Activated CD4-positive, alpha-beta T cell treated with anti-CD3 and anti-CD28 coated beads for 36 hours (primary cell): ENCODE data around the gene CAST. TPM values are rescaled to one million over a fixed set of nuclear protein-coding genes. Genes with fewer than 3 reads are reported as not detected.
"Not testable (repeated sequence)": the region's sequence is repeated elsewhere in the genome, so short reads cannot be mapped to it uniquely, and the experiment has no call there.

Experiments used
- ATAC-seq: fragments of 200-7000 bp; cut with Tn5 transposase; one replicate; pipeline ENCODE4 v1.10.0; 2021; ENCODE audit warnings: mild to moderate bottlenecking, moderate library complexity
- CTCF ChIA-PET: fragments of 350-600 bp; sonication (Branson Sonifier 250); formaldehyde crosslinking; loops from one replicate; lab custom pipeline; 2021; ENCODE audit warnings: antibody characterized with exemption; lab: Charles Lee
- POLR2A ChIA-PET: fragments of 350-600 bp; sonication (Branson Sonifier 250); formaldehyde crosslinking; loops from one replicate; lab custom pipeline; 2021; ENCODE audit warnings: antibody characterized with exemption, inconsistent platforms; lab: Charles Lee
- DNase-seq: peaks from one replicate; pipeline ENCODE4 v3.0.0-alpha.2; 2020
- H3K27ac Mint-ChIP-seq: one replicate; pipeline ENCODE4 v1.8.0; 2021; ENCODE audit warnings: mixed read lengths
- H3K27me3 Mint-ChIP-seq: one replicate; pipeline ENCODE4 v1.8.0; 2021; ENCODE audit warnings: mixed read lengths
- H3K36me3 Mint-ChIP-seq: one replicate; pipeline ENCODE4 v1.8.0; 2021; ENCODE audit warnings: low read depth, mixed read lengths
- H3K4me1 Mint-ChIP-seq: one replicate; pipeline ENCODE4 v1.8.0; 2021; ENCODE audit warnings: mixed read lengths
- H3K4me3 Mint-ChIP-seq: one replicate; pipeline ENCODE4 v1.8.0; 2021; ENCODE audit warnings: mild to moderate bottlenecking, moderate library complexity, mixed read lengths
- H3K9me3 Mint-ChIP-seq: one replicate; pipeline ENCODE4 v1.8.0; 2021; ENCODE audit warnings: low read depth, mixed read lengths
- intact Hi-C, 2 experiments: fragments of 100-400 bp; cut with DNase I in 1 of 2; cut with micrococcal nuclease in 1 of 2; formaldehyde crosslinking; loops; one replicate each; pipeline versions ENCODE4 v1.14.2 to v1.15.1; 2022 to 2024; cut with DNase I, micrococcal nuclease
- total RNA-seq, 2 experiments: library from RNA; stranded (reverse); gene quantifications; one replicate each; pipeline ENCODE4 v1.2.3, GENCODE V29; 2021

CAST gene
- total RNA-seq: 100 to 1,000 TPM; 136 to 211 TPM

- DNase-seq (peak; percentile 93), ATAC-seq (peak; percentile 76)
- CTCF ChIA-PET: interaction anchor here (0.6 to 1.6 kb wide), 7 partner anchors 8 to 207 kb away, joined by 3 to 5 read pairs (median 3); no protein-coding TSS in a partner anchor
- intact Hi-C loops: loop anchor here (1.0 to 10.0 kb wide), 14 partner anchors 41 to 1016 kb away; partner anchors contain the start of genes ERAP1 (in 2 of the 2), RIOK2 (in 2 of the 2) and RFESD (in 1 of the 2)
- peaks cover 6% of the 10 kb centered on the region for H3K27me3 Mint-ChIP-seq
- H3K9me3 Mint-ChIP-seq: no peaks in the 10 kb centered on the region
- H3K27ac Mint-ChIP-seq: peak within 1 kb of the TSS; percentile 99
- H3K4me3 Mint-ChIP-seq: peak within 1 kb of the TSS; percentile 89
- peaks cover 34% of the 10 kb centered on the region for H3K4me1 Mint-ChIP-seq
- peaks cover 2% of the 10 kb centered on the region for H3K36me3 Mint-ChIP-seq
- POLR2A ChIA-PET: interaction anchor here (0.6 to 1.7 kb wide), 5 partner anchors 39 to 1585 kb away, joined by 3 to 9 read pairs (median 4); no protein-coding TSS in a partner anchor
These were observed at the start of gene CAST for GRCh38 chr5:96661855-96662724. Gene CAST (plus strand): TSS chr5:96662376. CDS start chr5:96662423, 47 bp downstream.

DNA sequence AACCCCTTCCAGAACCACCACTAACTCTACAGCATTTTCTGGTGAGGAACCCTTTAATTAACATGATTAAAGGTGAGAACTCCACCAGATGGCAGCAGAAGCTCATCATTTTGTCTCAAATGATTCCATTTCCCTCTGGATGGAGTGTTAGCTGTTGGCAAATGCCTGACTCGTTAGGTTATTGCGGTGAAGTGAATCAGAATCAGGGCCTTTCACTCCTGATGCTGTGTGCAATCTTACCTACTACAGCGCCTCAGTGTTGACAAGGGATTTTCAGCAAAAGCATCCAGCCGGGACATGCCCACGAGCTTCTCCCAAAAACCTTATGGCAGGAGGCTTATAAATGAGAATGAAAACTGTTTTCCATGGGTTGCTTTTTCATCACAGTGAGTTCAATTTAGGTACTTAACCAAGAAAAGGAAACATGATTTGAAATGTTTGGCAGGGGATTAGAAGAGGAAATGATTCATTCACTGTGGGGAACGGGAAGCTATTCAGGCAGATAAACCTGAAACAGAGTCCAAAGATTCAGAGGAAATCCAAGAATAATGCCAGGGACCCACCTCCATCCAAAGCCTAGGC lies 48.0 kb upstream of the CAST start:
- Mint-ChIP-seq H3K4me1 (peaks cover 5% of the 10 kb centered on the region), H3K27me3 (peaks cover 17% of the 10 kb centered on the region)
- POLR2A ChIA-PET: interaction anchor here (0.9 kb wide), 1 partner anchor 21 kb away, joined by 3 read pairs; no protein-coding TSS in a partner anchor

GRCh38 chr5:96615223-96615622 lies 47.0 kb upstream of the CAST start:
- ChIA-PET CTCF (interaction anchor here (0.6 to 4.6 kb wide), 19 partner anchors 10 to 548 kb away, joined by 3 to 29 read pairs (median 5); no protein-coding TSS in a partner anchor), POLR2A (no interaction called here)
- H3K27ac Mint-ChIP-seq: no peak overlapping the region
- peaks cover 15% of the 10 kb centered on the region for H3K27me3 Mint-ChIP-seq
- no peak for DNase-seq
- H3K4me1 Mint-ChIP-seq: peaks cover 5% of the 10 kb centered on the region
- ATAC-seq: no peak
- intact Hi-C loops: loop anchor here in 1 of 2 experiments (5.0 kb wide), 1 partner anchor 37 kb away; no protein-coding TSS in a partner anchor
- no peak overlapping the region for H3K4me3 Mint-ChIP-seq
- H3K36me3 Mint-ChIP-seq: no peaks in the 10 kb centered on the region
- no peaks in the 10 kb centered on the region for H3K9me3 Mint-ChIP-seq

More for the DNA sequence above, 48.0 kb upstream of the CAST start:
- H3K27ac Mint-ChIP-seq: no peak overlapping the region
- CTCF ChIA-PET: interaction anchor here (0.7 to 4.6 kb wide), 40 partner anchors 8 to 552 kb away, joined by 3 to 29 read pairs (median 4); partner anchors contain the start of gene LIX1
- ATAC-seq: peak; percentile 86
- intact Hi-C loops: loop anchor here (1.0 to 5.0 kb wide), 5 partner anchors 73 to 918 kb away; no protein-coding TSS in a partner anchor
- H3K9me3 Mint-ChIP-seq: no peaks in the 10 kb centered on the region
- H3K4me3 Mint-ChIP-seq: no peak overlapping the region
- no peaks in the 10 kb centered on the region for H3K36me3 Mint-ChIP-seq
- peak; percentile 69 for DNase-seq

DNA sequence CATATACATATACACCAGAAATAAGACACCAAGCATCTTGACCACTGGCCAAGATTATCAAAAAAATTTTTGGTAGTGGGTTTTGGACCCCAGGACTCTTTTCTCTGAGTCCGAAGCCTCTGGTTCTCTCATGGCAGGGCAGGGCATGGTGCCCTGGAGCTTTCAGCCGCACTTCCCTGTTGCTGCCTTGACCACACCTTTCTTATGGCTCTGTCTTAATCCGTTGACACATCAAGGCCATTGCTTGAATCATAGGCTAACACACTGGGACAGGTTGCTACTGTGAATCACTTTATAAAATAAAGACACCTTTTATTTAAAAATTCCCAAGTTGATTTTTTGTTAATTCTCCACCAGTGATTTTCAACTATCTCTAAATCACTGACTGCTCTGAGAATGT lies 45.4 kb upstream of the CAST start:
- H3K4me1 Mint-ChIP-seq: peaks cover 5% of the 10 kb centered on the region
- DNase-seq (no peak), ATAC-seq (no peak)
- ChIA-PET CTCF (interaction anchor here (0.7 to 4.6 kb wide), 5 partner anchors 15 to 546 kb away, joined by 3 to 29 read pairs (median 5); partner anchors contain the start of gene CAST), POLR2A (no interaction called here)
- H3K27ac Mint-ChIP-seq: no peak overlapping the region
- H3K27me3 Mint-ChIP-seq: peaks cover 10% of the 10 kb centered on the region
- H3K36me3 Mint-ChIP-seq: no peaks in the 10 kb centered on the region
- no peak overlapping the region for H3K4me3 Mint-ChIP-seq
- H3K9me3 Mint-ChIP-seq: no peaks in the 10 kb centered on the region
- intact Hi-C loops: loop anchor here in 1 of 2 experiments (5.0 kb wide), 1 partner anchor 36 kb away; no protein-coding TSS in a partner anchor

DNA sequence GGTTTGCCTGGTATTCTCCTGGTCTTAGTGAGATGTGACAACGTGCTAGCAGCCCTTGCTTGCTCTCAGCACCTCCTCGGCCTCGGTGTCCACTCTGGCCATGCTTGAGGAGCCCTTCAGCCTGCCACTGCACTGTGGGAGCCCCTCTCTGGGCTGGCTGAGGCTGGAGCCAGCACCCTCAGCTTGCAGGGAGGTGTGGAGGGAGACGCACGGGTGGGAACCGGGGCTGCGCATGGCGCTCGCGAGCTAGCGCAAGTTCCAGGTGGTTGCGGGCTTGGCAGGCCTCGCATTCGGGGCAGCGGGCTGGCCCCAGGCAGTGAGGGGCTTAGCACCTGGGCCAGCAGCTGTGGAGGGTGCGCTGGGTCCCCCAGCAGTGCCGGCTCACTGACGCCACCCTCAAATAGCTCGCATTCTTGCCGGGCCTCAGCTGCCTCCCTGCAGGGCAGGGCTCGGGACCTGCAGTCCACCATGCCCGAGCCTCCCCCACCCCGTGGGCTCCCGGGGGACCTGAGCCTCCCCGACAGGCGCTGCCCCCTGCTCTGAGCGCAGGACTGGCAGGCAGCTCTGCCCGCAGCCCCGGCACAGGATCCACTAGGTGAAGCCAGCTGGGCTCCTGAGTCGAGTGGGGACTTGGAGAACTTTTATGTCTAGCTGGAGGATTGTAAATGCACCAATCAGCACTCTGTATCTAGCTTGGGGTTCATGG lies 43.7 kb upstream of the CAST start:
- H3K4me3 Mint-ChIP-seq, H3K9me3 Mint-ChIP-seq, H3K4me1 Mint-ChIP-seq, H3K27ac Mint-ChIP-seq, H3K27me3 Mint-ChIP-seq, DNase-seq, ATAC-seq, H3K36me3 Mint-ChIP-seq, POLR2A ChIA-PET: not testable (repeated sequence)
- intact Hi-C loops: loop anchor here in 1 of 2 experiments (5.0 kb wide), 1 partner anchor 34 kb away; no protein-coding TSS in a partner anchor
- CTCF ChIA-PET: interaction anchor here (0.6 to 4.2 kb wide), 5 partner anchors 16 to 544 kb away, joined by 3 to 21 read pairs (median 3); no protein-coding TSS in a partner anchor

DNA sequence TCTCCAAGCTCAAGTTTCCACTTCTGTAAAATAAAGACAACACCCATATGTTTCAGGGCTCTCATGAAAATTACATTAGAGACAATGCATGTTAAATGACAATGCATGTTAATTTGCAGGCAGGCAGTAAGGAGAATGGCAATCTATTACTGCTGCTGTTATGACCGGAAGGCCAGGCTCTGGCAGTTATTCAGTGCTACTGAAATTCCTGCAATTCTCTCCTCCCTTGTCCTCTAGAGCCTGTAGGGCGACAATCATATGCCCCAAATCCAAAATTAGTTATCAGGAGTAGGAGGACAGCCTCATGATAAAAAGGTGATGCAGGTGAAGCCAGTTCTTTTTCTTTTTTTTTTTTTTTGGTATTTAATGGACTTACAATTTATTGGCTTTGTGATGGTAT lies 42.2 kb upstream of the CAST start:
- Mint-ChIP-seq H3K9me3 (no peaks in the 10 kb centered on the region), H3K4me1 (no peaks in the 10 kb centered on the region), H3K27me3 (peaks cover 3% of the 10 kb centered on the region), H3K36me3 (no peaks in the 10 kb centered on the region), H3K4me3 (no peak overlapping the region), H3K27ac (no peak overlapping the region)
- ChIA-PET POLR2A (no interaction called here), CTCF (interaction anchor here (0.9 to 4.2 kb wide), 3 partner anchors 18 to 67 kb away, joined by 3 to 21 read pairs (median 4); no protein-coding TSS in a partner anchor)
- intact Hi-C loops: loop anchor here in 1 of 2 experiments (5.0 to 10.0 kb wide), 2 partner anchors 32 to 405 kb away; no protein-coding TSS in a partner anchor
- DNase-seq (no peak), ATAC-seq (no peak)

DNA sequence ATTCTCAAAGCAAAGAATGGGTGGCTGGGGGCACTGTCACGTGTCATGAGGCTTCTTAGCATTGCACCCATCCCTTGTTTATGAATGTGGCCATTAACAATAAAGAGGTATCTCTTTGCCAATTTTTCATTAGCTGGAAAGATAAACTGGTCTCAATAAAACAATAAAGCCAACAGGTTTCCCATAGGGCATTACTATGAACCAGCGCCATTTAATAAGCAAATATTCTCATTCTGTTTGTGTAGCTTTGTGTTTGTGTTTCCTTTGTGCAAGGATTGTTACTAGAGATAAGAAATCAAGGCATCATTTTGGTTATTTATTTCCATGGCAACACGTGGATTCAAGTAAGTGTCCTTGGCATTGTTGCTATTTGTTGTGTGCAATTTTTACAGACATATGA lies 37.6 kb upstream of the CAST start:
- no peak overlapping the region for H3K27ac Mint-ChIP-seq
- ChIA-PET CTCF (interaction anchor here (1.1 to 2.1 kb wide), 2 partner anchors 10 to 279 kb away, joined by 4 to 8 read pairs; no protein-coding TSS in a partner anchor), POLR2A (no interaction called here)
- H3K4me3 Mint-ChIP-seq: no peak overlapping the region
- DNase-seq (no peak), ATAC-seq (no peak)
- H3K4me1 Mint-ChIP-seq: peaks cover 5% of the 10 kb centered on the region
- no peaks in the 10 kb centered on the region for H3K27me3 Mint-ChIP-seq
- H3K36me3 Mint-ChIP-seq: no peaks in the 10 kb centered on the region
- intact Hi-C loops: loop anchor here in 1 of 2 experiments (10.0 kb wide), 1 partner anchor 400 kb away; no protein-coding TSS in a partner anchor
- H3K9me3 Mint-ChIP-seq: no peaks in the 10 kb centered on the region

GRCh38 chr5:96625365-96625764 lies 36.8 kb upstream of the CAST start:
- POLR2A ChIA-PET: no interaction called here
- CTCF ChIA-PET: interaction anchor here (1.1 to 2.1 kb wide), 2 partner anchors 11 to 280 kb away, joined by 4 to 8 read pairs; no protein-coding TSS in a partner anchor
- ATAC-seq (no peak), DNase-seq (no peak)
- intact Hi-C loops: loop anchor here in 1 of 2 experiments (10.0 kb wide), 1 partner anchor 399 kb away; no protein-coding TSS in a partner anchor
- Mint-ChIP-seq H3K27me3 (no peaks in the 10 kb centered on the region), H3K4me3 (no peak overlapping the region), H3K36me3 (no peaks in the 10 kb centered on the region), H3K9me3 (no peaks in the 10 kb centered on the region), H3K27ac (no peak overlapping the region), H3K4me1 (peaks cover 5% of the 10 kb centered on the region)

GRCh38 chr5:96626956-96627355 lies 35.2 kb upstream of the CAST start:
- H3K36me3 Mint-ChIP-seq: no peaks in the 10 kb centered on the region
- no peak overlapping the region for H3K27ac Mint-ChIP-seq
- ATAC-seq (no peak), DNase-seq (no peak)
- H3K4me1 Mint-ChIP-seq: peaks cover 5% of the 10 kb centered on the region
- CTCF ChIA-PET: no interaction called here
- H3K9me3 Mint-ChIP-seq: no peaks in the 10 kb centered on the region
- intact Hi-C loops: loop anchor here in 1 of 2 experiments (10.0 kb wide), 1 partner anchor 398 kb away; no protein-coding TSS in a partner anchor
- no peaks in the 10 kb centered on the region for H3K27me3 Mint-ChIP-seq
- H3K4me3 Mint-ChIP-seq: no peak overlapping the region
- POLR2A ChIA-PET: no interaction called here

DNA sequence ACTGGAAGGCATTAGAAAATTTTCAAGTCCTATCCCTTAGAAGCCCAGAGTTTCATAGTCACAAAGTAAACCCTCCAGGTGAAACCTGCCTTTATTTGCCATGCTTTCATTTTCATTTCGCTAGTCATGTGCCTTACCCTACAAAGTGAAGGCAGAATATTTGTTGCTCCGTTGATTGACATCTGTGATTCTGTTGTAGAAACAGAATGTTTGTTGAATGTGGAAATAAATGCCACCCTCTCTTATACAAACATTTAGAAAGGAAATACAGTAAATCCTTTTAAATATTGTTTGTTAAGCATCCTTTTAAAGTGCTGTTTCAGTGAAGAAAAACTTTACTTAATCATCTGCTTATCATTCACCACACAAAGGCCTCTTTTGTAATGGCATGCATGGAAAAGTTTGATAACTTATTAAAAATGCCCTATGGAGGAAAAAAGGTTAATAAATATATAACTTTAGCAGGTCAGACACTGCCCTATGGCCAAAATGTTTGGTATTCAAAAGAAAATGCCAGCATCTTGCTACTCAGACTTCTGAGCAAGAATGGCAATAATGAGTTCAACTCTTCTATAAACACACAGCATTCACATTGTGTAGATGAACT lies 34.3 kb upstream of the CAST start:
- H3K27me3 Mint-ChIP-seq: no peaks in the 10 kb centered on the region
- no peaks in the 10 kb centered on the region for H3K9me3 Mint-ChIP-seq
- ChIA-PET POLR2A (no interaction called here), CTCF (no interaction called here)
- ATAC-seq: no peak
- no peaks in the 10 kb centered on the region for H3K36me3 Mint-ChIP-seq
- peak overlapping the region; percentile 39 for H3K27ac Mint-ChIP-seq
- intact Hi-C loops: loop anchor here in 1 of 2 experiments (10.0 kb wide), 1 partner anchor 397 kb away; no protein-coding TSS in a partner anchor
- no peak overlapping the region for H3K4me3 Mint-ChIP-seq
- no peak for DNase-seq
- peaks cover 5% of the 10 kb centered on the region for H3K4me1 Mint-ChIP-seq
